Uterus (tissue), 2 donors: Measurements from ENCODE around the gene RTCB.

Experiments used
- POLR2A ChIP-seq, 2 donors: fragments of 450-650 bp; IDR thresholded peaks; one replicate each; pipeline ENCODE4 v1.6.1; 2016; ENCODE audit warnings: antibody characterized with exemption in 2 of 2, mild to moderate bottlenecking in 1 of 2, moderate library complexity in 1 of 2
- TF ChIP-seq, protein P1 (sequence below), 4 experiments: fragments of 200-600 bp in 2 of 4; fragments of 450-650 bp in 2 of 4; sonication (generic) in 2 of 4; IDR thresholded peaks; one replicate each; pipeline ENCODE4 v1.5.1; 2016 to 2019; ENCODE audit warnings: antibody characterized with exemption in 4 of 4, mild to moderate bottlenecking in 2 of 4, moderate library complexity in 1 of 4

DNA sequence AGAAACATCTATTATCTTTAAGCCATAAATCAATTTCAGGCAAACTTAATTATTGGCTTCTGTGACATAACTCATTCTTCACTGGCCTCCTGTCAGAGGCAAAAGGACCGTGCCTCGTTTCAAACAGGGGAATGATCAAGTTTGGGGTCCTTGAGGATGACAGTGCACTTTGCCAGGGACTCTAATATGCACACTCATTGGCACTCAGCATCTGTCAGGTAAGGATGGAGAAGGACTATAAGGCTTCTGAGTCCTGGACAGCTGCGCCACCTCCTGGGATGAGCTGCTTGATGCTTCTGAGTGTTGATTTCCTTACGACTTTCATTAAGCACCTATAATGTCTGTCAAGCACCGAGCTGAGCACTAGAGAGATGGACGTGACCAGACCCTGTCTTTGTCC is 32.0 kb upstream of the RTCB start:
- TF ChIP-seq, protein P1, sequence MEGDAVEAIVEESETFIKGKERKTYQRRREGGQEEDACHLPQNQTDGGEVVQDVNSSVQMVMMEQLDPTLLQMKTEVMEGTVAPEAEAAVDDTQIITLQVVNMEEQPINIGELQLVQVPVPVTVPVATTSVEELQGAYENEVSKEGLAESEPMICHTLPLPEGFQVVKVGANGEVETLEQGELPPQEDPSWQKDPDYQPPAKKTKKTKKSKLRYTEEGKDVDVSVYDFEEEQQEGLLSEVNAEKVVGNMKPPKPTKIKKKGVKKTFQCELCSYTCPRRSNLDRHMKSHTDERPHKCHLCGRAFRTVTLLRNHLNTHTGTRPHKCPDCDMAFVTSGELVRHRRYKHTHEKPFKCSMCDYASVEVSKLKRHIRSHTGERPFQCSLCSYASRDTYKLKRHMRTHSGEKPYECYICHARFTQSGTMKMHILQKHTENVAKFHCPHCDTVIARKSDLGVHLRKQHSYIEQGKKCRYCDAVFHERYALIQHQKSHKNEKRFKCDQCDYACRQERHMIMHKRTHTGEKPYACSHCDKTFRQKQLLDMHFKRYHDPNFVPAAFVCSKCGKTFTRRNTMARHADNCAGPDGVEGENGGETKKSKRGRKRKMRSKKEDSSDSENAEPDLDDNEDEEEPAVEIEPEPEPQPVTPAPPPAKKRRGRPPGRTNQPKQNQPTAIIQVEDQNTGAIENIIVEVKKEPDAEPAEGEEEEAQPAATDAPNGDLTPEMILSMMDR (IDR thresholded peaks at IDR 0.05), result no peak
- no peak for TF ChIP-seq POLR2A (IDR thresholded peaks at IDR 0.05)
